ENCODE measurements around the gene WFDC1. TPM values are rescaled to one million over a fixed set of nuclear protein-coding genes. Genes with fewer than 3 reads are reported as not detected.

Gene WFDC1
- total RNA-seq, 1 donor from 2014 or later = not detected

DNA sequence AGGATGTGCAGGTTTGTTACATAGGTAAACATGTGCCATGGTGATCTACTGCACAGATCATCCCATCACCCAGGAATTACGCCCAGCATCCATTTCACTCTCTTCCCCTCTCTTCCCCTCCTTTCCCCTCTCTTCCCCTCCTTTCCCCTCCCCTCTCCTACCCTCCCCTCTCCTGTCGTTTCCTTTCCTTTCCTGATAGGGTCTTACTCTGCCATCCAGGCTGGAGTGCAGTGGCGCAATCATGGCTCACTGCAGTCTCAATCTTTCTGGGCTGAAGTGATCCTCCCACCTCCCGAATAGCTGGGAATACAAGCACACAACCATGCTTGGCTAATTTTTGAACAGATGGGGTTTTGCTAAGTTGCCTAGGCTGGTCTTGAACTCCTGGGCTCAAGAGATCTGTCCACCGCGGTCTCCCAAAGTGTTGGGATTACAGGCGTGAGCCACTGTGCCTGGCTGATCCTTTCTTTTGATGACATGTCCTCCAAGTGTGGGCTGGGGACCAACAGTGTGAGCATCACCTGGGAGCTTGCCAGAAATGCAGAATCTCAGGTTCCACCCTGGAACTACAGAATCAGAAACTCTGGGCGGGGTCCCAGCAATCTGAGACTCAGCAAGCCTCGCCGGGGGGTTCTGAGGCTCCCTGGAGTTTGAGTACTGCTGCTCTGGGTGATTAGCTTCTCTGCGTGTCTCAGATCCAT lies 84.5 kb downstream of the WFDC1 start:
- peaks cover 13% of the 10 kb centered on the region for H3K4me1 Mint-ChIP-seq
- Histone ChIP-seq H4K20me1 (ENCODE audit: low read depth) (no peaks in the 10 kb centered on the region), H3K9ac (no peak overlapping the region), H3K4me2 (no peak overlapping the region), H3F3A (ENCODE audit: low read depth) (no peaks in the 10 kb centered on the region), H2AFZ (replicated peaks) (no peak overlapping the region), H3K4me3 (no peak overlapping the region), H3K4me1 (peaks cover 4% of the 10 kb centered on the region), H3K27ac (no peak overlapping the region), H3K79me2 (ENCODE audit: low read depth) (no peaks in the 10 kb centered on the region), H3K36me3 (no peaks in the 10 kb centered on the region), H3K9me3 (ENCODE audit: low read depth) (no peaks in the 10 kb centered on the region), H3K27me3 (no peaks in the 10 kb centered on the region)
- TF ChIP-seq, protein P1, sequence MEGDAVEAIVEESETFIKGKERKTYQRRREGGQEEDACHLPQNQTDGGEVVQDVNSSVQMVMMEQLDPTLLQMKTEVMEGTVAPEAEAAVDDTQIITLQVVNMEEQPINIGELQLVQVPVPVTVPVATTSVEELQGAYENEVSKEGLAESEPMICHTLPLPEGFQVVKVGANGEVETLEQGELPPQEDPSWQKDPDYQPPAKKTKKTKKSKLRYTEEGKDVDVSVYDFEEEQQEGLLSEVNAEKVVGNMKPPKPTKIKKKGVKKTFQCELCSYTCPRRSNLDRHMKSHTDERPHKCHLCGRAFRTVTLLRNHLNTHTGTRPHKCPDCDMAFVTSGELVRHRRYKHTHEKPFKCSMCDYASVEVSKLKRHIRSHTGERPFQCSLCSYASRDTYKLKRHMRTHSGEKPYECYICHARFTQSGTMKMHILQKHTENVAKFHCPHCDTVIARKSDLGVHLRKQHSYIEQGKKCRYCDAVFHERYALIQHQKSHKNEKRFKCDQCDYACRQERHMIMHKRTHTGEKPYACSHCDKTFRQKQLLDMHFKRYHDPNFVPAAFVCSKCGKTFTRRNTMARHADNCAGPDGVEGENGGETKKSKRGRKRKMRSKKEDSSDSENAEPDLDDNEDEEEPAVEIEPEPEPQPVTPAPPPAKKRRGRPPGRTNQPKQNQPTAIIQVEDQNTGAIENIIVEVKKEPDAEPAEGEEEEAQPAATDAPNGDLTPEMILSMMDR (IDR thresholded peaks at IDR 0.05) = no peak
- TF ChIP-seq EZH2 (IDR thresholded peaks at IDR 0.05) (no peak), EZH2phosphoT487 (IDR thresholded peaks at IDR 0.05) (no peak)
- H3K4me3 Mint-ChIP-seq = no peak overlapping the region
- no peak overlapping the region for H3K27ac Mint-ChIP-seq
- DNase-seq (ENCODE audit: low spot score) = no peak
- peaks cover 13% of the 10 kb centered on the region for H3K27me3 Mint-ChIP-seq (ENCODE audit: insufficient read depth, low read depth)
- H3K9me3 Mint-ChIP-seq = peaks cover 2% of the 10 kb centered on the region
- H3K36me3 Mint-ChIP-seq = no peaks in the 10 kb centered on the region

Small RNAs within 50 kb of the gene (small RNA-seq; reads per million reads assigned to genes)
- not detected for gene RNA5SP433

Other genes starting within 250 kb of the WFDC1 start
- 52.3 and 54.4 TPM in 2 replicates for gene MBTPS1, start 177.9 kb upstream of the WFDC1 start, total RNA-seq (ENCODE audit: low replicate concordance)
- gene HSDL1, start 149.7 kb upstream of the WFDC1 start, total RNA-seq (ENCODE audit: low replicate concordance) = 71.8 and 101 TPM in 2 replicates
- gene DNAAF1, start 149.6 kb upstream of the WFDC1 start, total RNA-seq (ENCODE audit: low replicate concordance) = 0.11 and 0.12 TPM in 2 replicates
- 23.3 and 70.3 TPM in 2 replicates for gene TAF1C, start 107.8 kb upstream of the WFDC1 start, total RNA-seq (ENCODE audit: low replicate concordance)
- gene ADAD2, start 103.7 kb upstream of the WFDC1 start, total RNA-seq (ENCODE audit: low replicate concordance) = not detected in 2 replicates
- gene KCNG4, start 54.9 kb upstream of the WFDC1 start, total RNA-seq (ENCODE audit: low replicate concordance) = not detected in 2 replicates
- 0.71 TPM in 1 of 2 replicates, not detected in the other for gene ATP2C2, start 73.7 kb downstream of the WFDC1 start, total RNA-seq (ENCODE audit: low replicate concordance)
- 18.4 and 22.5 TPM in 2 replicates for gene MEAK7, start 209.8 kb downstream of the WFDC1 start, total RNA-seq (ENCODE audit: low replicate concordance)

All from neural progenitor cell (in vitro differentiated cells).